ENCODE measurements around the gene KLHL29. TPM values are rescaled to one million over a fixed set of nuclear protein-coding genes. Genes with fewer than 3 reads are reported as not detected.

KLHL29 gene
- total and polyA plus RNA-seq, 2 donors (not counting 3 experiments of a cell fraction or from before 2014, with no cell fraction given) = 4.6 to 12.7 TPM

DNA sequence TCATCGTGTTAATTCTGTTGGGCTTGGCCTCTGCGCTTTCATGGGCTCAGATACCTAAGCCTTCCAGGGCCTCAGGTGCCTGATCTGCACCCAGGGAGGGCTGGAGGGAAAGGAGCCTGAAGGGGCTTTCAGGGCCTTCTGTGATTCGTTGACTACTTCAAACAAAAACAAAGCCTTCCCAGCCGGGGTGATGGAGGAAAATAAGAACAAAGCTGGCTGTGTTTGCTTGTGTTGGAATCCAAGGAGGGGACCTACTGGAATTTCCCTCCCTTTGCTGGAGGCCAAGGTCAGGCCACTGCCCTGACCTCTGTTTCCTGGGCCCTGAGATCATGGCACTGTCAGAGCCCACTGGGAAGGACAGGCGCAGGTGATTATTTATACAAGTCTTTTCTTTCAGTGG is 135.3 kb downstream of the KLHL29 start:
- H3K27me3 ChIP-seq (ENCODE audit: control insufficient read depth in 2 of 2, insufficient read depth in 2 of 2, low read length in 2 of 2) = no peaks in the 10 kb centered on the region
- dilution Hi-C loops (cut with MboI; ENCODE audit: extremely low pct_ligation_motif_present, low sequenced_read_pairs) (no loop called here), intact Hi-C loops (cut with micrococcal nuclease) (no loop called here)
- no TSS peak for BruUV-seq (replicated peaks)
- no peaks in the 10 kb centered on the region for H4K20me1 ChIP-seq (replicated peaks; ENCODE audit: control insufficient read depth, extremely low read depth, insufficient read depth, low read length)
- no peak overlapping the region for H3K4me2 ChIP-seq (ENCODE audit: insufficient read depth, low read length)
- ChIA-PET POLR2A (no interaction called here), CTCF (interaction anchor here (0.9 to 1.8 kb wide), 4 partner anchors 11 to 207 kb away, joined by 3 to 7 read pairs (median 4); no protein-coding TSS in a partner anchor)
- FAIRE-seq = no peak
- no peaks in the 10 kb centered on the region for H3K79me2 ChIP-seq (ENCODE audit: control insufficient read depth, insufficient read depth, low read length)
- no peak for TF ChIP-seq POLR2A (IDR thresholded peaks at IDR 0.05; ENCODE audit: low read depth, low read length)
- TF ChIP-seq, protein P1, sequence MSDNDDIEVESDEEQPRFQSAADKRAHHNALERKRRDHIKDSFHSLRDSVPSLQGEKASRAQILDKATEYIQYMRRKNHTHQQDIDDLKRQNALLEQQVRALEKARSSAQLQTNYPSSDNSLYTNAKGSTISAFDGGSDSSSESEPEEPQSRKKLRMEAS (IDR thresholded peaks at IDR 0.05; ENCODE audit: insufficient read depth, insufficient read length) = no peak
- TF ChIP-seq GATA2 (IDR thresholded peaks at IDR 0.05; ENCODE audit: insufficient read depth, insufficient read length, low read depth, low read length) = no peak
- TF ChIP-seq POLR2AphosphoS5 (IDR thresholded peaks at IDR 0.05; ENCODE audit: insufficient read depth, low read depth, low read length) = no peak
- no peaks in the 10 kb centered on the region for H3K4me1 ChIP-seq (ENCODE audit: control insufficient read depth, extremely low read depth, insufficient read depth, low read length)
- no peak overlapping the region for H3K9ac ChIP-seq (replicated peaks; ENCODE audit: extremely low read depth, insufficient read depth, low read length)
- H3K36me3 ChIP-seq (ENCODE audit: control insufficient read depth in 2 of 2, extremely low read depth in 1 of 2, insufficient read depth in 2 of 2, low read length in 2 of 2) = no peaks in the 10 kb centered on the region
- DNase-seq (ENCODE audit: low read depth, low spot score) = no peak
- H3K9me1 ChIP-seq (replicated peaks; ENCODE audit: control insufficient read depth, extremely low read depth, insufficient read depth, low read length) = no peaks in the 10 kb centered on the region
- H3K4me3 ChIP-seq (replicated peaks in 1 of 3; ENCODE audit: insufficient read depth in 1 of 3, low read depth in 1 of 3, low read length in 3 of 3) = no peak overlapping the region
- no peaks in the 10 kb centered on the region for H3K9me3 ChIP-seq (replicated peaks; ENCODE audit: control insufficient read depth, insufficient read depth, low read length)
- no peak overlapping the region for H2AFZ ChIP-seq (ENCODE audit: low read depth, low read length)
- no peak overlapping the region for H3K27ac ChIP-seq (ENCODE audit: insufficient read depth, low read depth, low read length)

DNA sequence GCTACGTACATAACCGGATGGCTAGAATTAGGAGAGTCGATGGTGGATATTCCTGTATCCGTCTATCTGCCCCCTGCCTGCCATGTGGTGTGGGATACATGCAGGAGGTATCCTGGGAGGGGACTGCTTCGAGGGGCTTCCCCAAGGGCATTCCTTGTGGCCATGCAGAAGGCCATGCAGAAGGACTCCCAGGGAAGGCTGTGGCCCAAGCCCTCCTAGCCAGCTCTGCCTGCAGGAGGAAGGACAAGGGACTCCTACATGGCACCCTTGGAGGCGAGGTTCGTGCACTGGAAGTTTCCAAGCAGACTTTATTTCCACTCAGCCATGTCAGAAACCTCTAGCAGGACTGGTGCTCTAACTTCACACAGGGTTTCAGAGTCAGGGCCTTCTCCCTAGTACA is 136.1 kb downstream of the KLHL29 start:
- no peaks in the 10 kb centered on the region for H3K4me1 ChIP-seq (ENCODE audit: control insufficient read depth, extremely low read depth, insufficient read depth, low read length)
- TF ChIP-seq, protein P2, sequence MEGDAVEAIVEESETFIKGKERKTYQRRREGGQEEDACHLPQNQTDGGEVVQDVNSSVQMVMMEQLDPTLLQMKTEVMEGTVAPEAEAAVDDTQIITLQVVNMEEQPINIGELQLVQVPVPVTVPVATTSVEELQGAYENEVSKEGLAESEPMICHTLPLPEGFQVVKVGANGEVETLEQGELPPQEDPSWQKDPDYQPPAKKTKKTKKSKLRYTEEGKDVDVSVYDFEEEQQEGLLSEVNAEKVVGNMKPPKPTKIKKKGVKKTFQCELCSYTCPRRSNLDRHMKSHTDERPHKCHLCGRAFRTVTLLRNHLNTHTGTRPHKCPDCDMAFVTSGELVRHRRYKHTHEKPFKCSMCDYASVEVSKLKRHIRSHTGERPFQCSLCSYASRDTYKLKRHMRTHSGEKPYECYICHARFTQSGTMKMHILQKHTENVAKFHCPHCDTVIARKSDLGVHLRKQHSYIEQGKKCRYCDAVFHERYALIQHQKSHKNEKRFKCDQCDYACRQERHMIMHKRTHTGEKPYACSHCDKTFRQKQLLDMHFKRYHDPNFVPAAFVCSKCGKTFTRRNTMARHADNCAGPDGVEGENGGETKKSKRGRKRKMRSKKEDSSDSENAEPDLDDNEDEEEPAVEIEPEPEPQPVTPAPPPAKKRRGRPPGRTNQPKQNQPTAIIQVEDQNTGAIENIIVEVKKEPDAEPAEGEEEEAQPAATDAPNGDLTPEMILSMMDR (IDR thresholded peaks at IDR 0.05; ENCODE audit: extremely low read depth in 1 of 2, insufficient read depth in 1 of 2, low read depth in 1 of 2, low read length in 2 of 2) = no peak
- TF ChIP-seq, protein P1 (IDR thresholded peaks at IDR 0.05; ENCODE audit: insufficient read depth, insufficient read length) = no peak
- TF ChIP-seq MYC (IDR thresholded peaks at IDR 0.05; ENCODE audit: low read depth, low read length) (no peak), GATA2 (IDR thresholded peaks at IDR 0.05; ENCODE audit: insufficient read depth, insufficient read length, low read depth, low read length) (no peak), EZH2 (IDR thresholded peaks at IDR 0.05; ENCODE audit: borderline replicate concordance, low read depth, low read length, severe bottlenecking) (no peak), FOS (IDR thresholded peaks at IDR 0.05; ENCODE audit: borderline replicate concordance, insufficient read depth, low read length) (no peak), POLR2A (IDR thresholded peaks at IDR 0.05; ENCODE audit: low read depth, low read length) (no peak), JUN (IDR thresholded peaks at IDR 0.05; ENCODE audit: borderline replicate concordance, insufficient read depth, insufficient read length, low read depth) (no peak), POLR2AphosphoS5 (IDR thresholded peaks at IDR 0.05; ENCODE audit: insufficient read depth, low read depth, low read length) (no peak)
- intact Hi-C loops (cut with micrococcal nuclease) (no loop called here), dilution Hi-C loops (cut with MboI; ENCODE audit: extremely low pct_ligation_motif_present, low sequenced_read_pairs) (no loop called here)
- no peaks in the 10 kb centered on the region for H3K9me3 ChIP-seq (replicated peaks; ENCODE audit: control insufficient read depth, insufficient read depth, low read length)
- BruUV-seq (replicated peaks) = no TSS peak
- H3K27me3 ChIP-seq (ENCODE audit: control insufficient read depth in 2 of 2, insufficient read depth in 2 of 2, low read length in 2 of 2) = no peaks in the 10 kb centered on the region
- H3K79me2 ChIP-seq (ENCODE audit: control insufficient read depth, insufficient read depth, low read length) = no peaks in the 10 kb centered on the region
- H3K27ac ChIP-seq (ENCODE audit: insufficient read depth, low read depth, low read length) = no peak overlapping the region
- H3K9me1 ChIP-seq (replicated peaks; ENCODE audit: control insufficient read depth, extremely low read depth, insufficient read depth, low read length) = no peaks in the 10 kb centered on the region
- no peak for FAIRE-seq
- H2AFZ ChIP-seq (ENCODE audit: low read depth, low read length) = no peak overlapping the region
- H3K4me3 ChIP-seq (replicated peaks in 1 of 3; ENCODE audit: insufficient read depth in 1 of 3, low read depth in 1 of 3, low read length in 3 of 3) = no peak overlapping the region
- POLR2A ChIA-PET = no interaction called here
- CTCF ChIA-PET = interaction anchor here (0.9 to 1.8 kb wide), 5 partner anchors 12 to 87 kb away, joined by 3 to 7 read pairs (median 4); no protein-coding TSS in a partner anchor
- DNase-seq (ENCODE audit: low read depth, low spot score) = no peak
- no peaks in the 10 kb centered on the region for H4K20me1 ChIP-seq (replicated peaks; ENCODE audit: control insufficient read depth, extremely low read depth, insufficient read depth, low read length)
- no peak overlapping the region for H3K9ac ChIP-seq (replicated peaks; ENCODE audit: extremely low read depth, insufficient read depth, low read length)
- H3K4me2 ChIP-seq (ENCODE audit: insufficient read depth, low read length) = no peak overlapping the region
- H3K36me3 ChIP-seq (ENCODE audit: control insufficient read depth in 2 of 2, extremely low read depth in 1 of 2, insufficient read depth in 2 of 2, low read length in 2 of 2) = no peaks in the 10 kb centered on the region

Measured in endothelial cell of umbilical vein (primary cell).